ENCODE results near the gene SPECC1. TPM values are rescaled to one million over a fixed set of nuclear protein-coding genes. Genes with fewer than 3 reads are reported as not detected.
A peak's percentile ranks its signal among the peaks of the same experiment; 100 is the strongest.

Gene SPECC1
- total and polyA plus RNA-seq, 3 donors from 2014 or later: 78.6 to 160 (median 148) TPM

GRCh38 chr17:20206068-20206467 lies 196.9 kb downstream of the SPECC1 start:
- Histone ChIP-seq H3K36me3 (ENCODE audit: low read depth, missing control alignments) (no peaks in the 10 kb centered on the region), H3K9me3 (no peaks in the 10 kb centered on the region), H3K27me3 (no peaks in the 10 kb centered on the region), H3K4me1 (peaks cover 32% of the 10 kb centered on the region), H3K27ac (no peak overlapping the region), H3K4me3 (no peak overlapping the region)
- DNase-seq: peak; percentile 78
- intact Hi-C loops (cut with DNase I; ENCODE audit: low total_unique reads): no loop called here
- TF ChIP-seq CTCF (IDR thresholded peaks at IDR 0.05) (no peak), POLR2A (IDR thresholded peaks at IDR 0.05) (no peak)
- 55 to 72% methylated on average over 3 of the region's 3 CpGs for WGBS, 2 donors

DNA sequence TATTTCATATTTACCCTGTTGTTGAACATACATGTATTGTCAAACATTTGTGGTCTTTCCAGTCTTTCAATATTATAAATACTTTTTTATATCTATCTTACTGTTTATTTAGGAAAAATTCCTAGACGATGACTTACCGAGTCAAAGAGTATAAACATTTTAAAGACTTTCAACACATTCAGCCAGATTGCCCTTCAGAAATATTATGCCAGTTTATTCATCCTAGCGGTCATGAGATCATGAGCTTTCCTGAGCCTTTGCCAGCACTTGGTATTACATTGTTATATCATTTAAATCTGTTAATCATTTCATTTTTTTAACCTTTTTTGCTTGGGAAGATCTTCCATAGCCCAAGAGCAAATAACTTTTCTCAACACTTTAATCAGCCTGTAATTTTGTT lies 197.4 kb downstream of the SPECC1 start:
- no peak for DNase-seq
- Histone ChIP-seq H3K36me3 (ENCODE audit: low read depth, missing control alignments) (no peaks in the 10 kb centered on the region), H3K27me3 (no peaks in the 10 kb centered on the region), H3K4me1 (peaks cover 32% of the 10 kb centered on the region), H3K27ac (peak overlapping the region in 1 of 2 donors; percentile 34), H3K9me3 (no peaks in the 10 kb centered on the region), H3K4me3 (no peak overlapping the region)
- WGBS, 2 donors: 58 to 70% methylated on average over 3 of the region's 3 CpGs
- intact Hi-C loops (cut with DNase I; ENCODE audit: low total_unique reads): no loop called here
- TF ChIP-seq CTCF (IDR thresholded peaks at IDR 0.05) (no peak), POLR2A (IDR thresholded peaks at IDR 0.05) (no peak)

GRCh38 chr17:20207262-20207985 lies 198.3 kb downstream of the SPECC1 start:
- WGBS, 2 donors: 64 to 66% methylated on average over 2 of the region's 2 CpGs
- H3K36me3 ChIP-seq (ENCODE audit: low read depth, missing control alignments): no peaks in the 10 kb centered on the region
- TF ChIP-seq CTCF (IDR thresholded peaks at IDR 0.05): no peak
- peaks cover 32% of the 10 kb centered on the region for H3K4me1 ChIP-seq
- H3K27ac ChIP-seq: peak overlapping the region in 1 of 2 donors; percentile 34
- intact Hi-C loops (cut with DNase I; ENCODE audit: low total_unique reads): no loop called here
- no peak for DNase-seq
- no peaks in the 10 kb centered on the region for H3K27me3 ChIP-seq
- H3K4me3 ChIP-seq: no peak overlapping the region
- H3K9me3 ChIP-seq: no peaks in the 10 kb centered on the region

GRCh38 chr17:20208717-20209116 lies 199.6 kb downstream of the SPECC1 start:
- no peaks in the 10 kb centered on the region for H3K27me3 ChIP-seq
- H3K4me1 ChIP-seq: peaks cover 37% of the 10 kb centered on the region
- no peak for TF ChIP-seq CTCF (IDR thresholded peaks at IDR 0.05)
- TF ChIP-seq POLR2A (IDR thresholded peaks at IDR 0.05): no peak
- H3K4me3 ChIP-seq: no peak overlapping the region
- peak overlapping the region; percentile 50 to 63 for H3K27ac ChIP-seq
- no peaks in the 10 kb centered on the region for H3K36me3 ChIP-seq (ENCODE audit: low read depth, missing control alignments)
- DNase-seq: peak; percentile 85
- intact Hi-C loops (cut with DNase I; ENCODE audit: low total_unique reads): no loop called here
- 41 to 54% methylated on average over 3 of the region's 3 CpGs for WGBS, 2 donors
- H3K9me3 ChIP-seq: no peaks in the 10 kb centered on the region

DNA sequence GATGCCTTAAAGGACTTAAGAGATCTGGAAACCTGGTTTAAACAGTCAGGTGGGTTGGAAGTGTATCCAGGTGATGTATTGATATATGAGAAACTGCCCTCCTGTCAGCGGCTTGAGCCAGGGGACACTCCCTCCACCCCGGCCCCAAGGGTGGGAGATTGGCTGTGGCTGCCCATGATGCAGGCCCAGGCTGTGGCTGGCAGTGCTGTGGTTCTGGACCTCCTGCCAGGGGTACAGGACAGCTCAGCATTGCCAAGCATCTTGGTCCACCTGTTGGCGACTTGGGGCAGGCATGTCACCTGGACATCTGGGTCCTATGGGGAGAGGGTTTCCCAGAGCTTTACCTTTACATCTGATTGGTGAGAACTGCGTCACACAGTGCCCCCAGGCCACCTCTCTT lies 201.0 kb downstream of the SPECC1 start:
- no peak for TF ChIP-seq CTCF (IDR thresholded peaks at IDR 0.05)
- TF ChIP-seq POLR2A (IDR thresholded peaks at IDR 0.05): no peak
- H3K9me3 ChIP-seq: no peaks in the 10 kb centered on the region
- DNase-seq: no peak
- H3K4me1 ChIP-seq: peaks cover 40% of the 10 kb centered on the region
- WGBS, 2 donors: 88 to 96% methylated on average over 4 of the region's 4 CpGs
- peak overlapping the region in 1 of 2 donors; percentile 12 for H3K27ac ChIP-seq
- H3K4me3 ChIP-seq: no peak overlapping the region
- intact Hi-C loops (cut with DNase I; ENCODE audit: low total_unique reads): no loop called here
- H3K27me3 ChIP-seq: no peaks in the 10 kb centered on the region
- no peaks in the 10 kb centered on the region for H3K36me3 ChIP-seq (ENCODE audit: low read depth, missing control alignments)
